Karpas-422 (cell line): ENCODE measurements around the gene PLSCR2. TPM values are rescaled to one million over a fixed set of nuclear protein-coding genes. Genes with fewer than 3 reads are reported as not detected.
"Not testable (repeated sequence)": the region's sequence is repeated elsewhere in the genome, so short reads cannot be mapped to it uniquely, and the experiment has no call there.

Experiments used
- DNase-seq: peaks from one replicate; pipeline ENCODE4 v3.0.0-alpha.2; 2015
- H2AFZ ChIP-seq: fragments of 200-600 bp; sonication (generic); 2 replicates; pipeline ENCODE4 v1.6.1; 2014; ENCODE audit warnings: antibody characterized with exemption, low read length, mixed read lengths
- H3K27ac ChIP-seq: fragments of 200-600 bp; sonication (generic); 2 replicates; pipeline ENCODE4 v1.5.1; 2014; ENCODE audit warnings: mild to moderate bottlenecking, low read length, moderate library complexity
- H3K27me3 ChIP-seq: fragments of 200-600 bp; sonication (generic); 2 replicates; pipeline ENCODE4 v1.6.1; 2014; ENCODE audit warnings: low read length, mixed read lengths
- H3K36me3 ChIP-seq: fragments of 200-600 bp; sonication (generic); 2 replicates; pipeline ENCODE4 v1.6.1; 2014; ENCODE audit warnings: low read length, mixed read lengths; ENCODE audit not compliant: insufficient read depth
- H3K4me1 ChIP-seq: fragments of 200-600 bp; sonication (generic); 2 replicates; pipeline ENCODE4 v1.6.1; 2014; ENCODE audit warnings: mild to moderate bottlenecking, low read length, mixed read lengths
- H3K4me2 ChIP-seq: fragments of 200-600 bp; sonication (generic); 2 replicates; pipeline ENCODE4 v1.6.1; 2014; ENCODE audit warnings: low read length, low read depth, mild to moderate bottlenecking; ENCODE audit not compliant: poor library complexity, severe bottlenecking
- H3K4me3 ChIP-seq: fragments of 200-600 bp; sonication (generic); 2 replicates; pipeline ENCODE4 v1.5.1; 2014; ENCODE audit warnings: mild to moderate bottlenecking, antibody characterized with exemption, low read length, mixed read lengths
- H3K79me2 ChIP-seq: fragments of 200-600 bp; sonication (generic); 2 replicates; pipeline ENCODE4 v1.6.1; 2014; ENCODE audit warnings: mild to moderate bottlenecking, low read length, mixed read lengths
- H3K9ac ChIP-seq: fragments of 200-600 bp; sonication (generic); 2 replicates; pipeline ENCODE4 v1.6.0; 2014; ENCODE audit warnings: low read length
- H3K9me2 ChIP-seq: fragments of 200-600 bp; sonication (generic), shearing (Covaris generic); replicated peaks from 2 replicates; pipeline ENCODE4 v1.6.0; 2014; ENCODE audit warnings: mild to moderate bottlenecking, low read length, moderate library complexity; ENCODE audit not compliant: insufficient read depth
- H3K9me3 ChIP-seq: fragments of 300-700, 200-600 bp; sonication (generic); 2 replicates; pipeline ENCODE4 v1.6.1; 2014; ENCODE audit warnings: low read length, mixed read lengths
- H4K20me1 ChIP-seq: fragments of 200-600 bp; sonication (generic); 2 replicates; pipeline ENCODE4 v1.6.1; 2014; ENCODE audit warnings: mild to moderate bottlenecking, antibody characterized with exemption, low read length, low read depth; ENCODE audit not compliant: insufficient read depth
- total RNA-seq: library from RNA; depleted of rRNA; stranded (reverse); fragments of >200 nt; shearing (Covaris generic); gene quantifications from 2 replicates; pipeline ENCODE4 v1.2.3, GENCODE V29; 2014; ENCODE audit warnings: low replicate concordance

PLSCR2 gene
- total RNA-seq, 1 experiment from 2014 or later: not detected

DNA sequence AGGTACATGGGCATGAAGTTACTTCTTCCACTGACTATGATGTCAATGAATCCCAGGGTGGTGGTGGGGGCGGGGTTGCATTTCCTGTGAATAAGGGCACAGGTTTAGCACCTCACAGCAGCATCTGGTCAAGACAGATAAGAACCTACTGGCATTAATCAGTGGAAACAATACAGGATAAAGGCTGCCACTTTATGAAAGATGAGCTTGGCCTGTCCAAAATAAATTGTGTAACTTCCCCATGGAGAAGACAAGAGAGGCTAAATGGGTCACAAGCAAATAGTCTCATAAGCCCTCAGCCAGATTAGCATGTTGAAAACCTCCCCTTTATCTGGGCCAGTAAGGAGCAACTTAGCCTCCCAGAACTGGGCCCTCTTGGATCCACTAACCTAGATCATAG lies 27.4 kb upstream of the PLSCR2 start:
- Histone ChIP-seq H3K27ac (no peak overlapping the region), H3K4me1 (peaks cover 12% of the 10 kb centered on the region), H3K27me3 (no peaks in the 10 kb centered on the region), H3K4me3 (no peak overlapping the region), H3K36me3 (no peaks in the 10 kb centered on the region), H3K4me2 (no peak overlapping the region), H2AFZ (no peak overlapping the region), H3K9me2 (no peaks in the 10 kb centered on the region), H4K20me1 (no peaks in the 10 kb centered on the region), H3K79me2 (no peaks in the 10 kb centered on the region), H3K9me3 (no peaks in the 10 kb centered on the region), H3K9ac (no peak overlapping the region)
- DNase-seq: no peak

GRCh38 chr3:146496251-146496650 lies 26.9 kb upstream of the PLSCR2 start:
- Histone ChIP-seq H2AFZ (no peak overlapping the region), H3K9ac (no peak overlapping the region), H3K4me1 (peaks cover 12% of the 10 kb centered on the region), H3K79me2 (no peaks in the 10 kb centered on the region), H3K9me2 (no peaks in the 10 kb centered on the region), H3K4me2 (no peak overlapping the region), H3K27ac (no peak overlapping the region), H3K27me3 (no peaks in the 10 kb centered on the region), H3K4me3 (no peak overlapping the region), H3K9me3 (no peaks in the 10 kb centered on the region), H4K20me1 (no peaks in the 10 kb centered on the region), H3K36me3 (no peaks in the 10 kb centered on the region)
- DNase-seq: no peak

DNA sequence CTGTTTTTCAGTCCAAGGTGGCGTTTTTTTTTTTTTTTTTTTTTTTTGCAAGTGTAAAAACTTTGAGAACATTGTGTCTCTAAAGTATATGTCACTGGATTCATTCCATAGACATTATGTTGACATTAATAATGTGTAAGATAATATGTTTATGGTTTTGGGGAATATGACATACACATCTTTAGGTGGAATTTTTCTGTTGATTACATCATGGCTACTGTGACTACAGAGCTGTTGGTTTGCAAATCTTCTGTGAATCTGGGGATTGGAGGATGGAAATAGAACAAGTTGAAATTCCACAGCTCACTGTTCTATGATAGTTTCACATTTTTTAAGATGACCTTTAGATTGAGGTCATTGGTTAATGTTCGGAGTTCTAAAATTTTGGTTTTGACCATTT lies 24.4 kb upstream of the PLSCR2 start:
- Histone ChIP-seq H4K20me1 (no peaks in the 10 kb centered on the region), H3K36me3 (no peaks in the 10 kb centered on the region), H3K4me2 (no peak overlapping the region)

DNA sequence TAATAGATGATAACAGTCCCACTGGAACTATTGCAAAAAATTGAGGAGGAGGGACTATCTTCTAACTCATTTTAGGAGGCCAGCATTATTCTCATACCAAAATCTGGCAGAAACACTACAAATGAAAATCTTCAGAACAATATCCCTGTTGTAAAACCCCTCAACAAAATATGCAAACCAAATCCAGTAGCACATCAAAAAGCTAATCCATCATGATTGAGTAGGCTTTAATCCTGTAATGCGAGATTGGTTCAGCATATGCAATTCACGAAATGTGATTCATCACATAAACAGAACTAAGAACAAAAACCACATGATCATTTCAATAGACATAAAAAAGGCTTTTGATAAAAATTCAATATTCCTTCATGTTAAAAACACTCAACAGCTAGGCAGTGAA lies 23.9 kb upstream of the PLSCR2 start:
- Histone ChIP-seq H3K9ac (no peak overlapping the region), H2AFZ (no peak overlapping the region), H3K4me1 (peaks cover 12% of the 10 kb centered on the region), H3K27ac (no peak overlapping the region), H3K4me2 (no peak overlapping the region), H4K20me1 (no peaks in the 10 kb centered on the region), H3K27me3 (no peaks in the 10 kb centered on the region), H3K36me3 (no peaks in the 10 kb centered on the region), H3K79me2 (no peaks in the 10 kb centered on the region), H3K4me3 (no peak overlapping the region), H3K9me3 (no peaks in the 10 kb centered on the region), H3K9me2 (no peaks in the 10 kb centered on the region)
- no peak for DNase-seq

More for the DNA sequence above, 24.4 kb upstream of the PLSCR2 start:
- Histone ChIP-seq H3K79me2 (no peaks in the 10 kb centered on the region), H3K9ac (no peak overlapping the region), H3K9me2 (no peaks in the 10 kb centered on the region), H3K4me1 (peaks cover 12% of the 10 kb centered on the region), H3K27ac (no peak overlapping the region), H3K4me3 (no peak overlapping the region), H2AFZ (no peak overlapping the region), H3K27me3 (no peaks in the 10 kb centered on the region), H3K9me3 (no peaks in the 10 kb centered on the region)
- no peak for DNase-seq

DNA sequence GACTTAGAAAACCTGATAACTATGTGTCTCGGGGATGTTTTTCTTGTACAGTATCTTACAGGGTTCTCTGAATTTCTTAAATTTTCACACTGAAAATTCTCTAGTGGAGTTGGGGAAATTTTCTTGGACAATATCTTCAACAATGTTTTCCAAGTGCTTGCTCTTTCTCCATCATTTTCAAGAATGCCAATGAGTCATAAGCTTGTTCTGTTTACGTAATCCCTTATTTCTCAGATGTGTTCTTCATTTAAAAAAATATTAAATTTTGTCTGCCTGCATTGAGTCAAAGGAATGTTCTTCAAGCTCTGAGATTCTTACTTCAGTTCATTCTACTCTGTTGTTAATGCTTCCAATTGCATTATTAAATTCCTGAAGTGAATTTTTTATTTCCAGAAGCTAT lies 21.9 kb upstream of the PLSCR2 start:
- Histone ChIP-seq H3K36me3 (no peaks in the 10 kb centered on the region), H3K4me2 (no peak overlapping the region), H3K4me3 (no peak overlapping the region), H3K9me3 (no peaks in the 10 kb centered on the region), H3K4me1 (peaks cover 18% of the 10 kb centered on the region), H3K27ac (no peak overlapping the region), H3K27me3 (no peaks in the 10 kb centered on the region), H2AFZ (no peak overlapping the region), H4K20me1 (no peaks in the 10 kb centered on the region), H3K79me2 (no peaks in the 10 kb centered on the region), H3K9me2 (no peaks in the 10 kb centered on the region), H3K9ac (no peak overlapping the region)
- no peak for DNase-seq

- Histone ChIP-seq H3K79me2 (no peaks in the 10 kb centered on the region), H2AFZ (no peak overlapping the region), H3K9me3 (no peaks in the 10 kb centered on the region), H3K9me2 (no peaks in the 10 kb centered on the region), H3K4me1 (peaks cover 7% of the 10 kb centered on the region), H3K36me3 (no peaks in the 10 kb centered on the region), H3K9ac (no peak overlapping the region), H3K27me3 (no peaks in the 10 kb centered on the region), H3K4me3 (no peak overlapping the region), H3K4me2 (no peak overlapping the region), H3K27ac (no peak overlapping the region), H4K20me1 (no peaks in the 10 kb centered on the region)
- DNase-seq: no peak
These were observed 15.9 kb upstream of the PLSCR2 start for GRCh38 chr3:146485297-146485696.

DNA sequence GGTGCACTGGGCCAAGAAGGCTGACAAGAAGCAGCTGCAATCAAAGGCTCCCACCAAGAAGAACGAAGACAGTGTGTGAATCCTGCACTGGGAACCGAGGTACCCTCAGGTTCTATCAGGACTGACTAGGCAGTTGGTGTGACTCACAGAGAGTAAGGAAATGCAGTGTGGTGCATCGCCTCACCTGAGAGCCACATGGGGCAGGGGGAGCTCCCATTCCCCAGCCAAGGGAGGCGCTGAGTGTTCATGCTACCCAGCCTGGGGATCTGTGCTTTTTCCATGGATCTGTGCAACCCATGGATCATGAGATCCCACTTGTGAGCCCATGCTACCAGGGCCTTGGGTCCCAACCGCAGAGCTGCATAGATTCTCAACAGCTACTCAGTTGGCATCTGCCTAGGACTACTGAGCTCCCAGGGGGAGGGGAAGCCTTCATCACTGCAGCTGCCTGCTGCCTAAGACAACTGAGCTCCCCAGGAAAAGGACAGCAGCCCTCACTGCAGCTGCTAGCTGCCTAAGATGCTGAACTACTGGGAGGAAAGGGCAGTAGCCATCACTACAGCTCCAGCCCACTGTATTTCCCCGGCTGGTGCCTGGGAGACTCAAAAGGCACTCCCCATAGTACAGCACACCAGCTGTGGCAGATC lies 6.9 kb upstream of the PLSCR2 start:
- Histone ChIP-seq H3K9me2 (no peaks in the 10 kb centered on the region), H3K9me3 (no peaks in the 10 kb centered on the region), H3K36me3 (no peaks in the 10 kb centered on the region), H3K4me3 (no peak overlapping the region), H3K4me1 (no peaks in the 10 kb centered on the region), H2AFZ (no peak overlapping the region), H3K79me2 (no peaks in the 10 kb centered on the region), H3K27ac (no peak overlapping the region), H3K9ac (no peak overlapping the region), H3K27me3 (no peaks in the 10 kb centered on the region), H4K20me1 (no peaks in the 10 kb centered on the region), H3K4me2 (no peak overlapping the region)
- no peak for DNase-seq

- not testable (repeated sequence) for H2AFZ ChIP-seq
These were observed 5.6 kb upstream of the PLSCR2 start for GRCh38 chr3:146474976-146475375.

DNA sequence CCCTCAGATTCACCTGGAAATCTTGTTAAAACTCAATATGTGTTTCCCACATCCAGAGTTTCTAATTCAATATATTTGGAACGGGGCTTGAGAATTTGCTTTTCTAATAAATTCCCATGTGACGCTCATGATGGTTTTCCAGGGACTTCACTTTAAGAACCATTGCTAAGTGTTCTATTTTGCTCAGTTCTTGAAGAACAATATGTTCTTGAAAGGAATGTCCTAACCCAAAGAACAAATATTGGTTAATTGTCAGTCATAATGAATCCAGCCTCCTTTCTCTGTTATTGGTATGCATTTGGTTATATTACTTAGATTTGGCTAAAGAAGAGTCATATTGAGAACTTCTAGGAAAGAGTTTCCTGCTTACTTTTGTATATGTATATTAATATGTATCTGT lies 4.4 kb upstream of the PLSCR2 start:
- Histone ChIP-seq H3K4me2 (no peak overlapping the region), H3K9me2 (no peaks in the 10 kb centered on the region), H4K20me1 (no peaks in the 10 kb centered on the region)

More at GRCh38 chr3:146474976-146475375, 5.6 kb upstream of the PLSCR2 start:
- not testable (repeated sequence) for H3K27ac ChIP-seq, H3K4me3 ChIP-seq, H3K79me2 ChIP-seq, H3K9me3 ChIP-seq, H3K9me2 ChIP-seq, H3K36me3 ChIP-seq, H3K4me1 ChIP-seq, H3K27me3 ChIP-seq, H3K9ac ChIP-seq, DNase-seq, H3K4me2 ChIP-seq, H4K20me1 ChIP-seq

More for the DNA sequence above, 4.4 kb upstream of the PLSCR2 start:
- no peak overlapping the region for H3K4me3 ChIP-seq
- no peak overlapping the region for H2AFZ ChIP-seq
- H3K4me1 ChIP-seq: peaks cover 9% of the 10 kb centered on the region
- H3K79me2 ChIP-seq: no peaks in the 10 kb centered on the region
- no peak overlapping the region for H3K9ac ChIP-seq
- H3K27ac ChIP-seq: no peak overlapping the region
- H3K27me3 ChIP-seq: no peaks in the 10 kb centered on the region
- no peaks in the 10 kb centered on the region for H3K9me3 ChIP-seq
- H3K36me3 ChIP-seq: no peaks in the 10 kb centered on the region
- DNase-seq: no peak
